Bronchial epithelial cell (primary cell): ENCODE data around the gene AHCYL2. TPM values are rescaled to one million over a fixed set of nuclear protein-coding genes. Genes with fewer than 3 reads are reported as not detected.
"Not testable (repeated sequence)": the region's sequence is repeated elsewhere in the genome, so short reads cannot be mapped to it uniquely, and the experiment has no call there.

ENCODE experiments used
- DNase-seq: peaks from one replicate; pipeline ENCODE4 v3.0.0-alpha.2; 2010; ENCODE audit warnings: low read depth
- FAIRE-seq: peaks from 2 replicates; lab custom pipeline; 2011; peaks lifted over from hg19 to GRCh38; lab: Jason Lieb, UNC
- H3K27me3 ChIP-seq: 2 replicates; pipeline ENCODE4 v1.5.1; 2011; ENCODE audit warnings: low read length; ENCODE audit not compliant: control insufficient read depth, insufficient read depth
- H3K36me3 ChIP-seq: 2 replicates; pipeline ENCODE4 v1.5.1; 2011; ENCODE audit warnings: low read length; ENCODE audit not compliant: control insufficient read depth, insufficient read depth
- H3K4me3 ChIP-seq: 2 replicates; pipeline ENCODE4 v1.5.1; 2011; ENCODE audit warnings: mild to moderate bottlenecking, low read depth, low read length, control low read depth
- total RNA-seq: library from RNA; depleted of rRNA; stranded (reverse); fragments of >200 nt; gene quantifications from 2 replicates; pipeline ENCODE4 v1.2.1, GENCODE V29; 2014
- TF ChIP-seq, protein P1 (sequence below): IDR thresholded peaks from 2 replicates; pipeline ENCODE4 v1.5.1; 2011; ENCODE audit warnings: mild to moderate bottlenecking, moderate library complexity, low read length, control low read depth, inconsistent platforms; ENCODE audit not compliant: insufficient read depth, severe bottlenecking

The AHCYL2 gene
- total RNA-seq, 1 donor from 2014 or later, result 5.0 TPM

DNA sequence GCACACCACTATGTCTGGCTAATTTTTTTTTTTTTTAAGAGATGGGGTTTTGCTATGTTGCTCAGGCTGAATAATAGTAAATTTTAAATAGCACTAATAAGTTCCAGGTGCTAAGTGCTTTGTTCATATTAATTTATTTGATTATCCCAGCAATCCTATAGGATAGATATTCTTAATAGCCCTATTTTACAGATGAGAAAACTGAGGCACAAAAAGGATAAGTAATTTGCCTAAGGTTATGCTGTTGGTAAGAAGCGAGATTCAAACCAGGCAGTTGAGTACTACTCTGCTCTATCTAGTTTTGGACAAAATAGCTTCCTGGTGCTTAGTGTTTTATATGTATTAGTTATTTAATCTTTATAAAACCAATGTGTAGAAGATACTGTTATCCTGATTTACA, 136.9 kb downstream of the AHCYL2 start:
- TF ChIP-seq, protein P1, sequence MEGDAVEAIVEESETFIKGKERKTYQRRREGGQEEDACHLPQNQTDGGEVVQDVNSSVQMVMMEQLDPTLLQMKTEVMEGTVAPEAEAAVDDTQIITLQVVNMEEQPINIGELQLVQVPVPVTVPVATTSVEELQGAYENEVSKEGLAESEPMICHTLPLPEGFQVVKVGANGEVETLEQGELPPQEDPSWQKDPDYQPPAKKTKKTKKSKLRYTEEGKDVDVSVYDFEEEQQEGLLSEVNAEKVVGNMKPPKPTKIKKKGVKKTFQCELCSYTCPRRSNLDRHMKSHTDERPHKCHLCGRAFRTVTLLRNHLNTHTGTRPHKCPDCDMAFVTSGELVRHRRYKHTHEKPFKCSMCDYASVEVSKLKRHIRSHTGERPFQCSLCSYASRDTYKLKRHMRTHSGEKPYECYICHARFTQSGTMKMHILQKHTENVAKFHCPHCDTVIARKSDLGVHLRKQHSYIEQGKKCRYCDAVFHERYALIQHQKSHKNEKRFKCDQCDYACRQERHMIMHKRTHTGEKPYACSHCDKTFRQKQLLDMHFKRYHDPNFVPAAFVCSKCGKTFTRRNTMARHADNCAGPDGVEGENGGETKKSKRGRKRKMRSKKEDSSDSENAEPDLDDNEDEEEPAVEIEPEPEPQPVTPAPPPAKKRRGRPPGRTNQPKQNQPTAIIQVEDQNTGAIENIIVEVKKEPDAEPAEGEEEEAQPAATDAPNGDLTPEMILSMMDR, result no peak
- Histone ChIP-seq H3K4me3 (no peak overlapping the region), H3K36me3 (no peaks in the 10 kb centered on the region), H3K27me3 (no peaks in the 10 kb centered on the region)
- FAIRE-seq (no peak), DNase-seq (no peak)

DNA sequence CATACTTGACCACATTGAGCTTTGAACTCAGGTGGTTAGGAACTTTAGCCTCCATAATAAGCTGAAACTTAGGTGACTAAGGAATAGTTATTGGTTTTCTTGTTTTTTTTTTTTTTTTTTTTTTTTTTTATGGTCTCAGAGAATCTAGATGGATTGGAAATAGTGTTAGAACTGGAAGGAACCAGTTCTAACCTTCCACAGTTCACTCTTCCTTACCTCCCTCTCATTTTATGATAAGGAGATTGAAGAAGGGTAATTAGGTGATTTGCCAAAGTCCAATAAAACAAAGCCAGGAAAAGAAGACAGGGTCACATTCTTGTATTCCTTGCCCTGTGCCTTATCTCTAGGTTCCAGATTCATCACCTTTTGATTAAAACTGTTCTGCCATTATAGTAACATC, 137.7 kb downstream of the AHCYL2 start:
- DNase-seq (no peak), FAIRE-seq (no peak)

GRCh38 chr7:129367349-129367699, 142.5 kb downstream of the AHCYL2 start:
- FAIRE-seq, result no peak
- Histone ChIP-seq H3K27me3 (no peaks in the 10 kb centered on the region), H3K4me3 (no peak overlapping the region), H3K36me3 (no peaks in the 10 kb centered on the region)
- DNase-seq, result no peak
- TF ChIP-seq, protein P1, result no peak

More for the DNA sequence above, 137.7 kb downstream of the AHCYL2 start:
- TF ChIP-seq, protein P1, result no peak
- Histone ChIP-seq H3K27me3 (no peaks in the 10 kb centered on the region), H3K36me3 (no peaks in the 10 kb centered on the region), H3K4me3 (no peak overlapping the region)

DNA sequence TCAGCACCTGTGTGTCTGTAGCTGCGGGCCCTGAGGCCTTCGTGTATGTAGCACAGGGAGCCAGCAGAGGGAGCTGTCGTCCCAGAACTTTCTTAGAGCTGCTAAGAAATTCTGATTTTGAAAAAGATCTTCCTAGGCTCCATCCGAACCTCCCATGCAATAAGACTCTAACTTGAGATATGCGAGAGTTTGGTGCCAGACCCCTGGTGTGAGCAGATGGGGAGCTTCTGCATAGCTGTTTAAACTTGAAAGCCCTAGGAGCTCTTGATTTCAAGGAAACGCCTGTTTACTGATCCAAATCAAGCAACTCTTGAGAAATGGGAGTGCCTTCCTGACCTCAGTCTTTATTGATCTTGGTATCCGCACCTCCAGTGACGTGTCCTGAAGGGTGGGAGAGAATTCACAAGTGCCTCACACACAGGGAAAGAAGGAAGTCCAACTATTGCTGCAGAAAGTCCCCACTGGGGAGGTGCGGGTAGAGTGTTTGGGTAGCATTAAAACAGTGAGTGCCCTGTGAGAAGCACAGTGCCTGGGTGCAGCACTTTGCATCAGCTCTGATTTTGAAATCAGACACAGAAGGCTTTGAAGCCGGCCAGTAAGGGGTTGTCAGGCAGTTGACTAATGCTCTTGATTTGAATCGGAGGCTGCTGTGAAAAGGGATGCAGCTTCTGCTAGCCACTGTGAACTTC, 143.0 kb downstream of the AHCYL2 start:
- no peaks in the 10 kb centered on the region for H3K27me3 ChIP-seq
- TF ChIP-seq, protein P1, result peak; percentile 89
- H3K4me3 ChIP-seq, result peak overlapping the region; percentile 4
- peak; percentile 83 for FAIRE-seq
- no peaks in the 10 kb centered on the region for H3K36me3 ChIP-seq
- DNase-seq, result peak; percentile 77

DNA sequence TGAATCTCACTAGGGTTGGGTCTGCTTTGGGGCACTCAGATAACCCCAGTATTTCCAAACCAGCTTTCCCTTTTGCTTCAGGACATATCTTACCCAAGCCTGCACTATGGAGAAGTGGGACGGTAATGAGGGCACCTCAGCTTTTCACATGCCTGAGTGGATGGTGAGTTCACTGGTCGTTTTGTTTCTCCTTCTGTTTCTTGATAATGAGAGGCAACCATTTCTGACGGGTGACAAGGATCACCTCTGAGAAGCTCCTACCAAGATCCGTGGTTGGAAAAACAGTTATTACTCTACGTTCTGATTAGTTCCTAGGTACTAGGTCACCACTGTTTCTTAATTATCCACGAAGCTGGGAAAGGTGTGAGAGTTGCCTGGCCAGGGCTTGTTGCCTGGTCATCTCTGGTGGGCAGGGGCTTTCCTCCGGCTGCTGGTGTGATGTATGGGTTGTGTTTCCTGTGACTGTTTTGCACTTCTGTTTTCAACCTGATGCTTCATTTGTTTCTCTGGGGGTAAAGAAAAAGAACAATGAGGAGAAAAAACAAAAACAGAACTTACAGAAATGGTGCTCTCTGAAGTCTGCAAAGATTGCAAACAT, 143.7 kb downstream of the AHCYL2 start:
- TF ChIP-seq, protein P1, result no peak
- DNase-seq, result no peak
- no peak for FAIRE-seq
- no peak overlapping the region for H3K4me3 ChIP-seq
- no peaks in the 10 kb centered on the region for H3K36me3 ChIP-seq
- H3K27me3 ChIP-seq, result no peaks in the 10 kb centered on the region

DNA sequence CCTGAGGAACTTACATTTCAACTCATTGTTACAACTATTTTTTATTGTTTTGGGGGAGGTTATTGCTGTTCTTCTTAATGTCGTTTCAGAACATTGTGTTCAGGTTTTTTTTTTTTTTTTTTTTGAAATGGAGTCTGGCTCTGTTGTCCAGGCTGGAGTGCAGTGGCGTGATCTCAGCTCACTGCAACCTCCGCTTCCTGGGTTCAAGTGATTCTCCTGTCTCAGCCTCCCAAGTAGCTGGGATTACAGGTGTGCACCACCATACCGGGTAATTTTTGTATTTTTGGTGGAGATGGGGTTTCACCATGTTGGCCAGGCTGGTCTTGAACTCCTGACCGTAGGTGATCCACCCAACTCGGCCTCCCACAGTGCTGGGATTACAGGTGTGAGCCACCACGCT, 144.6 kb downstream of the AHCYL2 start:
- FAIRE-seq, H3K4me3 ChIP-seq, H3K27me3 ChIP-seq, DNase-seq, H3K36me3 ChIP-seq: not testable (repeated sequence)
